NB4 (cell line): ENCODE measurements around the gene TMEM69.
"Not testable (repeated sequence)": the region's sequence is repeated elsewhere in the genome, so short reads cannot be mapped to it uniquely, and the experiment has no call there.

Experiments used
- DNase-seq: peaks from one replicate; pipeline ENCODE4 v3.0.0; 2010; ENCODE audit warnings: low read depth
- H3K4me3 ChIP-seq: one replicate; pipeline ENCODE4 v1.5.1; 2011; ENCODE audit warnings: mild to moderate bottlenecking, low read depth, low read length, moderate library complexity
- CTCF ChIP-seq: IDR thresholded peaks from one replicate; pipeline ENCODE4 v1.5.1; 2012; ENCODE audit warnings: low read depth, low read length
- MAX ChIP-seq: IDR thresholded peaks from 2 replicates; pipeline ENCODE4 v1.6.1; 2011; ENCODE audit warnings: low read depth, low read length
- MYC ChIP-seq: IDR thresholded peaks from 2 replicates; pipeline ENCODE4 v1.6.1; 2011; ENCODE audit warnings: low read depth, low read length
- POLR2A ChIP-seq: IDR thresholded peaks from 2 replicates; pipeline ENCODE4 v1.6.1; 2011; ENCODE audit warnings: mild to moderate bottlenecking; ENCODE audit not compliant: insufficient read length; ENCODE audit errors: extremely low read depth

TMEM69 gene

GRCh38 chr1:45718289-45718688 lies 30.3 kb downstream of the TMEM69 start:
- DNase-seq = no peak
- TF ChIP-seq CTCF (no peak), POLR2A (no peak), MYC (no peak), MAX (no peak)
- H3K4me3 ChIP-seq = no peak overlapping the region

DNA sequence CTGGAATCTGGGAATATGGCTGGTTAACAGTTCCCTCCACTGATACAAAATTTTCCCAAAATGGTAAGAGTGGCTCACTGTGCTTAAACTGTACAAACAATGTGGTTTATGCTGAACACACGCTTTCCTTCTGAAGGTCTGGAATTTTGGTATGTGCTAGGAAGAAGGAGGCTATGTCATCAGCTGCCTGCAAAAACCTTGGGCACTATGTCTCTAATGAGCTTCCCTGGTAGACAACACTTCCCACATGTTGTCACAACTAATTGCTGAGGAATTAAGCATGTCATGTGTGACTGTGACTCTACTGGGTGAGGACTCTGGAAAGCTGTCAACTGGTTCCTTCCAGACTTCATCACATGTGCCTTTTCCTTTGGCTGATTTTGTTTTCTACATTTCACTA lies 33.2 kb downstream of the TMEM69 start:
- H3K4me3 ChIP-seq = no peak overlapping the region
- no peak for TF ChIP-seq MYC
- TF ChIP-seq POLR2A = no peak
- TF ChIP-seq MAX = no peak
- TF ChIP-seq CTCF = no peak
- DNase-seq = no peak

- DNase-seq = peak; percentile 64
- H3K4me3 ChIP-seq = no peak overlapping the region
- TF ChIP-seq POLR2A = no peak
- TF ChIP-seq CTCF = no peak
- TF ChIP-seq MAX = no peak
- no peak for TF ChIP-seq MYC
Measured at GRCh38 chr1:45722809-45723208, 34.8 kb downstream of the TMEM69 start.

DNA sequence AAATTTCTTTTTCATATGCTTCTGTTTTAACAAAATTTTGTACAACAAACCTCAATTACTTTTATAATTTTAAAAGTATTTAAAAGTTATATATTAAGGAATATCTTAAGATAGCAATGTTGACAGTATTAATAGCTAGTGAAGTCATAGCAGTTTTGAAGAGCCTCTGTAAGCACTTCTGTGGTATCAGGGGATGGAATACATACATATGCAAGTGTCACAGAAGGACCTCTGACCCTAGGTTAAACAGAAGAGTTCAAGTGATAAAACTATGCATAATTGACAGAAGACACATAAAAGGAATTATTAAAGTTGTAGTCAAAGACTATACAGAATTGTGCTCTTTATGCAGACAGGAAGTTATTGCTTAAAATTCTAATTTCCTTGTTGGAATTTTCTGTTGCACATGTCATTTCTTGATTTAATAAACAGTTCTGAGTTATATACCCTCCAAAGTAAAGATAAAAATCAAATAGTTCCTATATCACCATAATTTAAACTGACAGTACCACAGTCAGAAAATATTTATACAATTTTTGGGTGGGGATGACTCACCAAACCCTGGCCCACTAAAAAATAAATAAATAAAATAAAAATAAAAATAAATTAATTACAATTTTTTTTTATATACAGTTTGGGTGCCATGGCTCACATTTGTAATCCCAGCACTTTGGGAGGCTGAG lies 35.4 kb downstream of the TMEM69 start:
- no peak overlapping the region for H3K4me3 ChIP-seq
- TF ChIP-seq MAX (no peak), POLR2A (no peak), MYC (no peak), CTCF (no peak)
- DNase-seq = peak; percentile 31

DNA sequence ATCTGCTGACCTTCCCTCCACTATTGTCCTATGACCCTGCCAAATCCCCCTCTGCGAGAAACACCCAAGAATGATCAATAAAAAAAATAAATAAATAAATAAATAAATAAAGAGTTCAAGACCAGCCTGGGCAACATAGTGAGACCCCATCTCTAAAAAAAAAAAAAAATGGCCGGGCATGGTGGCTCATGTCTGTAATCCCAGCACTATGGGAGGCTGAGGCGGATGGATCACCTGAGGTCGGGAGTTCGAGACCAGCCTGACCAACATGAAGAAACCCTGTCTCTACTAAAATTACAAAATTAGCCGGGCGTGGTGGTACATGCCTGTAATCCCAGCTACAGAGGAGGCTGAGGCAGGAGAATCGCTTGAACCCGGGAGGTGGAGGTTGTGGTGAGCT lies 38.0 kb downstream of the TMEM69 start:
- not testable (repeated sequence) for DNase-seq, H3K4me3 ChIP-seq

GRCh38 chr1:45730075-45730779 lies 42.2 kb downstream of the TMEM69 start:
- TF ChIP-seq MAX (no peak), MYC (no peak), CTCF (no peak), POLR2A (no peak)
- H3K4me3 ChIP-seq = no peak overlapping the region
- peak; percentile 71 for DNase-seq
